Measurements from ENCODE around the gene EDIL3.

- TF ChIP-seq CTCF (IDR thresholded peaks at IDR 0.05) (no peak), POLR2A (IDR thresholded peaks at IDR 0.05) (no peak), POLR2AphosphoS5 (IDR thresholded peaks at IDR 0.05; ENCODE audit: insufficient read depth in 1 of 2, low read depth in 1 of 2) (no peak)
These were observed 396.4 kb downstream of the EDIL3 start for GRCh38 chr5:83988293-83988685.
